ENCODE measurements around the gene MCC. TPM values are rescaled to one million over a fixed set of nuclear protein-coding genes. Genes with fewer than 3 reads are reported as not detected.

MCC gene
- total RNA-seq, 2 donors from 2014 or later, result 4.3 TPM

- no peaks in the 10 kb centered on the region for H3K4me1 Mint-ChIP-seq
- H3K27ac Mint-ChIP-seq, result no peak overlapping the region
- no peak overlapping the region for H3K4me3 Mint-ChIP-seq
- peaks cover 5% of the 10 kb centered on the region for H3K27me3 Mint-ChIP-seq
- ATAC-seq (replicated peaks), result no peak
- H3K9me3 Mint-ChIP-seq, result no peaks in the 10 kb centered on the region
- H3K36me3 Mint-ChIP-seq (ENCODE audit: low read depth), result no peaks in the 10 kb centered on the region
Measured at GRCh38 chr5:113265190-113265589, 223.1 kb downstream of the MCC start.

GRCh38 chr5:113264046-113264445 is 224.2 kb downstream of the MCC start:
- Mint-ChIP-seq H3K36me3 (ENCODE audit: low read depth) (no peaks in the 10 kb centered on the region), H3K9me3 (no peaks in the 10 kb centered on the region), H3K4me1 (no peaks in the 10 kb centered on the region), H3K27me3 (peaks cover 5% of the 10 kb centered on the region), H3K4me3 (no peak overlapping the region), H3K27ac (no peak overlapping the region)
- ATAC-seq (replicated peaks), result no peak

GRCh38 chr5:113263545-113263944 is 224.7 kb downstream of the MCC start:
- Mint-ChIP-seq H3K4me3 (no peak overlapping the region), H3K36me3 (ENCODE audit: low read depth) (no peaks in the 10 kb centered on the region), H3K9me3 (no peaks in the 10 kb centered on the region), H3K27me3 (peaks cover 5% of the 10 kb centered on the region), H3K27ac (no peak overlapping the region), H3K4me1 (no peaks in the 10 kb centered on the region)
- no peak for ATAC-seq (replicated peaks)

GRCh38 chr5:113262674-113263073 is 225.6 kb downstream of the MCC start:
- no peak for ATAC-seq (replicated peaks)
- no peaks in the 10 kb centered on the region for H3K4me1 Mint-ChIP-seq
- no peaks in the 10 kb centered on the region for H3K36me3 Mint-ChIP-seq (ENCODE audit: low read depth)
- peaks cover 5% of the 10 kb centered on the region for H3K27me3 Mint-ChIP-seq
- no peak overlapping the region for H3K27ac Mint-ChIP-seq
- no peaks in the 10 kb centered on the region for H3K9me3 Mint-ChIP-seq
- H3K4me3 Mint-ChIP-seq, result no peak overlapping the region

- Mint-ChIP-seq H3K36me3 (ENCODE audit: low read depth) (no peaks in the 10 kb centered on the region), H3K4me1 (no peaks in the 10 kb centered on the region), H3K9me3 (no peaks in the 10 kb centered on the region), H3K27me3 (no peaks in the 10 kb centered on the region), H3K4me3 (no peak overlapping the region), H3K27ac (no peak overlapping the region)
- no peak for ATAC-seq (replicated peaks)
Measured at GRCh38 chr5:113259034-113259433, 229.2 kb downstream of the MCC start.

GRCh38 chr5:113257545-113257944 is 230.7 kb downstream of the MCC start:
- H3K4me1 Mint-ChIP-seq, result no peaks in the 10 kb centered on the region
- ATAC-seq (replicated peaks), result no peak
- H3K27me3 Mint-ChIP-seq, result no peaks in the 10 kb centered on the region
- H3K9me3 Mint-ChIP-seq, result no peaks in the 10 kb centered on the region
- no peaks in the 10 kb centered on the region for H3K36me3 Mint-ChIP-seq (ENCODE audit: low read depth)
- no peak overlapping the region for H3K4me3 Mint-ChIP-seq
- H3K27ac Mint-ChIP-seq, result no peak overlapping the region

GRCh38 chr5:113256671-113257452 is 231.4 kb downstream of the MCC start:
- ATAC-seq (replicated peaks), result no peak
- H3K27me3 Mint-ChIP-seq, result no peaks in the 10 kb centered on the region
- no peak overlapping the region for H3K4me3 Mint-ChIP-seq
- H3K9me3 Mint-ChIP-seq, result no peaks in the 10 kb centered on the region
- H3K27ac Mint-ChIP-seq, result no peak overlapping the region
- no peaks in the 10 kb centered on the region for H3K4me1 Mint-ChIP-seq
- H3K36me3 Mint-ChIP-seq (ENCODE audit: low read depth), result no peaks in the 10 kb centered on the region

- no peaks in the 10 kb centered on the region for H3K4me1 Mint-ChIP-seq
- ATAC-seq (replicated peaks), result no peak
- H3K4me3 Mint-ChIP-seq, result no peak overlapping the region
- no peaks in the 10 kb centered on the region for H3K36me3 Mint-ChIP-seq (ENCODE audit: low read depth)
- no peaks in the 10 kb centered on the region for H3K27me3 Mint-ChIP-seq
- no peaks in the 10 kb centered on the region for H3K9me3 Mint-ChIP-seq
- H3K27ac Mint-ChIP-seq, result no peak overlapping the region
Measured at GRCh38 chr5:113255579-113256386, 232.5 kb downstream of the MCC start.

- Mint-ChIP-seq H3K27ac (no peak overlapping the region), H3K4me3 (no peak overlapping the region), H3K27me3 (no peaks in the 10 kb centered on the region), H3K36me3 (ENCODE audit: low read depth) (no peaks in the 10 kb centered on the region), H3K4me1 (no peaks in the 10 kb centered on the region), H3K9me3 (no peaks in the 10 kb centered on the region)
- ATAC-seq (replicated peaks), result no peak
Measured at GRCh38 chr5:113255105-113255504, 233.1 kb downstream of the MCC start.

- no peak overlapping the region for H3K4me3 Mint-ChIP-seq
- H3K9me3 Mint-ChIP-seq, result no peaks in the 10 kb centered on the region
- H3K4me1 Mint-ChIP-seq, result no peaks in the 10 kb centered on the region
- H3K27ac Mint-ChIP-seq, result no peak overlapping the region
- no peak for ATAC-seq (replicated peaks)
- no peaks in the 10 kb centered on the region for H3K36me3 Mint-ChIP-seq (ENCODE audit: low read depth)
- peaks cover 3% of the 10 kb centered on the region for H3K27me3 Mint-ChIP-seq
Measured at GRCh38 chr5:113253037-113253436, 235.2 kb downstream of the MCC start.

- no peak overlapping the region for H3K27ac Mint-ChIP-seq
- no peaks in the 10 kb centered on the region for H3K9me3 Mint-ChIP-seq
- no peaks in the 10 kb centered on the region for H3K4me1 Mint-ChIP-seq
- no peak overlapping the region for H3K4me3 Mint-ChIP-seq
- H3K27me3 Mint-ChIP-seq, result peaks cover 8% of the 10 kb centered on the region
- no peaks in the 10 kb centered on the region for H3K36me3 Mint-ChIP-seq (ENCODE audit: low read depth)
- no peak for ATAC-seq (replicated peaks)
Measured at GRCh38 chr5:113252066-113252465, 236.2 kb downstream of the MCC start.

- no peaks in the 10 kb centered on the region for H3K36me3 Mint-ChIP-seq (ENCODE audit: low read depth)
- no peak for ATAC-seq (replicated peaks)
- H3K4me1 Mint-ChIP-seq, result peaks cover 4% of the 10 kb centered on the region
- peaks cover 10% of the 10 kb centered on the region for H3K27me3 Mint-ChIP-seq
- H3K27ac Mint-ChIP-seq, result no peak overlapping the region
- H3K4me3 Mint-ChIP-seq, result no peak overlapping the region
- H3K9me3 Mint-ChIP-seq, result no peaks in the 10 kb centered on the region
Measured at GRCh38 chr5:113250341-113250953, 237.8 kb downstream of the MCC start.

GRCh38 chr5:113249206-113249605 is 239.0 kb downstream of the MCC start:
- Mint-ChIP-seq H3K27ac (no peak overlapping the region), H3K9me3 (no peaks in the 10 kb centered on the region), H3K4me1 (peaks cover 4% of the 10 kb centered on the region), H3K27me3 (peaks cover 10% of the 10 kb centered on the region), H3K36me3 (ENCODE audit: low read depth) (no peaks in the 10 kb centered on the region), H3K4me3 (no peak overlapping the region)
- ATAC-seq (replicated peaks), result no peak

- no peak overlapping the region for H3K27ac Mint-ChIP-seq
- peaks cover 4% of the 10 kb centered on the region for H3K4me1 Mint-ChIP-seq
- H3K27me3 Mint-ChIP-seq, result peaks cover 14% of the 10 kb centered on the region
- H3K4me3 Mint-ChIP-seq, result no peak overlapping the region
- no peaks in the 10 kb centered on the region for H3K36me3 Mint-ChIP-seq (ENCODE audit: low read depth)
- H3K9me3 Mint-ChIP-seq, result no peaks in the 10 kb centered on the region
- no peak for ATAC-seq (replicated peaks)
Measured at GRCh38 chr5:113246361-113246870, 241.8 kb downstream of the MCC start.
